IPS-15b (cell line): Measurements from ENCODE around the gene PCNT.
"Not testable (repeated sequence)": the region's sequence is repeated elsewhere in the genome, so short reads cannot be mapped to it uniquely, and the experiment has no call there.

ENCODE experiments used
- H3K27me3 ChIP-seq: one replicate; pipeline ENCODE4 v1.6.1; 2013; ENCODE audit warnings: low read length; ENCODE audit not compliant: control insufficient read depth, insufficient read depth
- H3K36me3 ChIP-seq: one replicate; pipeline ENCODE4 v1.6.1; 2013; ENCODE audit warnings: low read length; ENCODE audit not compliant: control insufficient read depth, insufficient read depth
- H3K4me1 ChIP-seq: one replicate; pipeline ENCODE4 v1.6.1; 2013; ENCODE audit warnings: mild to moderate bottlenecking, low read length; ENCODE audit not compliant: control insufficient read depth, insufficient read depth
- H3K4me3 ChIP-seq: one replicate; pipeline ENCODE4 v1.5.1; 2013; ENCODE audit warnings: low read depth, low read length
- H3K9ac ChIP-seq: one replicate; pipeline ENCODE4 v1.6.1; 2013; ENCODE audit warnings: low read depth, mild to moderate bottlenecking, low read length
- H3K9me3 ChIP-seq: one replicate; pipeline ENCODE4 v1.6.1; 2013; ENCODE audit warnings: mild to moderate bottlenecking, low read length; ENCODE audit not compliant: control insufficient read depth, insufficient read depth

Gene PCNT

DNA sequence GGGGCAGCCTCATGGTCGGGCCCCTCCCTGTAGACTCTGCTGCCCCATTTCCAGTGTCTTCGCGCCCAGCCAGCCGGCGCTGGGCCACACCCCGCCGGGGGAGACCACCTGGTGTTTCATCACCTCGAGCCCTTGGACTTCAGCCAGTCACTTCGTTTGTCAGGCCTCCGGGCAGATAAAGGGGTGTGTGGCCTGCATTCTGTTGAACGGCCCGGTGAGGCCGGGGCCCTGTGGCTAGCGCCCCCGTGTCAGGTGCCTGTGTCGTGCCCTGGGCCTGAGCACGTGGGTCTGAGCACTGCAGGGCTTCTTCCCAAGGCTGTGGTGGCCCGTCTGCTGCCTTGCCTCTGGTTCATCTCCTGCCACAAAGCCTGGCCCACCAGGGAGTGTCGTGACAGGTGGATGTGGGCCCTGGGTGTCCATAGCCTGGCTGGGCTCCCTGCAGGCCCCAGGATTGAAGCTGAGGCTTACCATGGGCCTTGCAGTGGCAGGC lies 69.5 kb downstream of the PCNT start:
- Histone ChIP-seq H3K9ac (no peak overlapping the region), H3K4me3 (no peak overlapping the region), H3K27me3 (no peaks in the 10 kb centered on the region), H3K36me3 (peaks cover 32% of the 10 kb centered on the region), H3K9me3 (no peaks in the 10 kb centered on the region), H3K4me1 (no peaks in the 10 kb centered on the region)

DNA sequence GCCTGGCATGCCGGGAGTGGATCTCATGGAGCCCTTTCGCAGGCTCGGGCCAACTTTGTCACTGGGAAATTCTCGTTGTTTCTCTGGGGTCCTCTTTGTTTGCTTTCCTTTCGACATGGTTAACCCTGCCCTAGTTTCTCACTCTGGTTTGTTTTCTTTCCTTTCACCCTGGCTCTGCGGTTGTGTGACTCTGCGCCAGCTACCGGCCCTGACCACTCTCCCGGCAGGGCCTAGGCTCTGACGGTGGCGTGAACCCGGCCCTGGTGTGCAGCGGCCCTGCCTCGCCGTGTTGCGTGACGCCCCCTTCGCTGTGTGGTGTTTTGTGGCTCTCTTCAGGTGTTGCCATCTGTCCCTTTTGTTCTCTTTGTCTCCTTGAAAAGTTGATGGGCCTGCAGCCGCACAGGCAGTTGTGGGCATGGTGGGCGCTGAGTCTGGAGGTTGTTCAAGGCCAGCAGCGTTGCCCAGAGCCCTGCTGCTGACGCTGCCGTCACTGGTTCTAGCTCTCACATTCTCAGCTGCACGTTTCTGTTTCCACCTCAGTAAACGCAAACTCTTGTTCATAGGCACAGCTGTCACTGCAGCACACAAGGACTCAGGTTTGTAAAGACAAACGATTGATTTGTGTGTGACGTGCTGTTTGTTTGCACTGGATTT lies 70.1 kb downstream of the PCNT start:
- Histone ChIP-seq H3K9ac (no peak overlapping the region), H3K36me3 (peaks cover 33% of the 10 kb centered on the region), H3K27me3 (no peaks in the 10 kb centered on the region), H3K4me1 (no peaks in the 10 kb centered on the region), H3K9me3 (no peaks in the 10 kb centered on the region), H3K4me3 (no peak overlapping the region)

DNA sequence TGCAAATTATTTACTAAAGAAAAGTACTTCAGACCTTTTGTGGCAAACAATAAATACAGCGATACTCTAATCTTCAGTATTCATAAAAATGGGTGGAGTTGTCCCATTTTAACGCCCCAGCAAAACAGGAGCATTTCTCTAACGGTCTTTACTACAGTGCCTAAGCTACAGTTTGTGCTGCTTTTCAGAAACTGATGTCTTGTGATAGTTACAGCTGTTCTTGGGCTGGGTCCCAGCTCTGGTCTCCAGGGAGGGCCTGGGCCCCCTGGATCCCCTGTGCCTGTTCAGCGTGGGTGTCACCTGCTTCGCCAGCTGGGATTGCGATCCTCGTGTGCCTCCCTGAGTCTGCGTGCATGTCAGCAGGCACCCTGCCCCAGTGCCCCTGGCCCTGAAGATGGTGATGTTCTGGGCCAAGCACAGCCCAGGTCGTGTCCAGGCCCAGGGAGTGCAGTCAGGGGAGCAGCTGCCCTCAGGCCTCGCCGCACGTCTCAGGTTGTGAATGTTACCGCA lies 70.7 kb downstream of the PCNT start:
- Histone ChIP-seq H3K36me3 (peaks cover 34% of the 10 kb centered on the region), H3K9ac (no peak overlapping the region)

DNA sequence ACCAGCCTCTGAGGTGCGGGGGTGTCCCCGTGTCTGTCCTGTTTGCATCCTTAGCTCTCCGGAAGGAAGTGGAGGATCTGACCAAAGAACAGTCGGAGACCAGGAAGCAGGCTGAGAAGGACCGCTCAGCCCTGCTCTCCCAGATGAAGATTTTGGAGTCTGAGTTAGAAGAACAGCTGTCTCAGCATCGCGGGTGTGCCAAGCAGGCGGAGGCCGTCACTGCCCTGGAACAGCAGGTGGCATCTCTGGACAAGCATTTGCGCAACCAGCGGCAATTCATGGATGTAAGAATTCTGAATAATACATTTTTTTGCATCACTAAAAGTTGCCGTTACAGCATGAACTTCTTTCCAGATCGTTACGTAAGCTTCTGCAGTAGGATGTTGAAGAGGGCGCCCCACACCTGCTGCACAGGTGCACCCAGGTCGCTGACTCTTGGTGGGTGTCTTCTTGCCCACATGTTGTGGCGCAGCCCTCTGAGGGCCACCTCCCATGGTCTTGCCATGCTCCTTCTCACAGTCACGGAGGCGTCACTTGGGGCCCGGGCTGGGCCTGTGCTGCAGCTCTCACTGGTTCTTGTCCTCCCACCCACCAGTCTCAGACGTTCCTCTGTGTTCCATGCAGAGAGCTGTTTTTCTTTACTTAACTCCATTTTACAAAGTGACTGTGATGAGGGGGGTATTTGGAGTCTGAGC lies 73.4 kb downstream of the PCNT start:
- Histone ChIP-seq H3K9me3 (no peaks in the 10 kb centered on the region), H3K4me1 (no peaks in the 10 kb centered on the region), H3K4me3 (no peak overlapping the region), H3K36me3 (peaks cover 39% of the 10 kb centered on the region), H3K27me3 (no peaks in the 10 kb centered on the region), H3K9ac (no peak overlapping the region)

More for the DNA sequence above, 70.7 kb downstream of the PCNT start:
- Histone ChIP-seq H3K4me3 (no peak overlapping the region), H3K27me3 (no peaks in the 10 kb centered on the region), H3K9me3 (no peaks in the 10 kb centered on the region), H3K4me1 (no peaks in the 10 kb centered on the region)

DNA sequence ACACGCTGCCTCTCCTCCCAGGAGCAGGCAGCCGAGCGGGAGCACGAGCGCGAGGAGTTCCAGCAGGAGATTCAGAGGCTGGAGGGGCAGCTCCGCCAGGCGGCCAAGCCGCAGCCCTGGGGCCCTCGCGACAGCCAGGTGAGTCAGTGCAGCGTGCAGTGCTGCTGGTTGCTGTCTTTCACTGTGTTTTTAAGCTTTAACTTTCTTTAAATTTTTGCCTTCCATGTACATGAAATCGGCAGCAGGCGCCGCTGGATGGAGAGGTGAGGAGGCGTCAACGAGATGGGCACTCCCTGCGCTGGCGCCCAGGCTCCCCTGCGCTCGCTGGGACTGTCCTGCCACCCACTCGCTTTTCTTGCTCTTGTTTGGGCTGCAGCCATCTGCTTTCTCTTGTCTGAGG lies 74.0 kb downstream of the PCNT start:
- Histone ChIP-seq H3K27me3 (no peaks in the 10 kb centered on the region), H3K36me3 (peaks cover 43% of the 10 kb centered on the region), H3K4me3 (no peak overlapping the region), H3K9ac (no peak overlapping the region), H3K4me1 (no peaks in the 10 kb centered on the region), H3K9me3 (no peaks in the 10 kb centered on the region)

DNA sequence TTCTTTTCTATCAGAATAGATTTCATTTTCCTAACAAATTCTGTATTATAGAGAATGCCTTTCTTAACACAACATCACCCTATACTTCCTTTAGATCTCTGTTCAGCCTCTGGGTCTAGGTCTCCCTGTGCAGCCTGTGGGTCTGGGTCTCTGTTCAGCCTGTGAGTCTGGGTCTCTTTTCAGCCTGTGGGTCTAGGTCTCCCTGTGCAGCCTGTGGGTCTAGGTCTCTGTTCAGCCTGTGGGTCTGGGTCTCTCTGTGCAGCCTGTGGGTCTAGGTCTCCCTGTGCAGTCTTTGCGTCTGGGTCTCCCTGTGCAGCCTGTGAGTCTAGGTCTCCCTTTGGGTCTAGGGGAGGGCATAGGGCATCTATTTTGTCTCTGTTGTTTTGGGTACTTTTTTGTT lies 75.2 kb downstream of the PCNT start:
- H3K9ac ChIP-seq: no peak overlapping the region
- H3K27me3 ChIP-seq: no peaks in the 10 kb centered on the region
- no peaks in the 10 kb centered on the region for H3K9me3 ChIP-seq
- H3K36me3 ChIP-seq: peaks cover 39% of the 10 kb centered on the region
- H3K4me3 ChIP-seq: no peak overlapping the region
- no peaks in the 10 kb centered on the region for H3K4me1 ChIP-seq

DNA sequence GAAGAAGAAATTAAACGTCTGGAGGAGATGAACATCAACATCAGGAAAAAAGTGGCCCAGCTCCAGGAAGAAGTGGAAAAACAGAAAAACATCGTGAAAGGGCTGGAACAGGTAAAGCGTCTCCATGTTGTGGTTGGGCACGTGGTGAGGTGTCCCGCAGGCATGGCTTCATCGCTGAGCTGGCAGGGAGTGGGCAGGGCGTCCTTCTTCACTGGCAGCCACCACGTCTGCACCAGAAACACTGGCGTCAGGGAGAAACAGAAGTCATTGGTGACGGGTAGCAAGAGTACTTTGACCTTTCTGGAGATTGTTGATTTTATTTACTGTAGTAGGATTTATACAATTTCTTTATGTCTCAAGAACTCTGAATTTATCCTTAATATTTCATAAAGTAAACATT lies 75.7 kb downstream of the PCNT start:
- Histone ChIP-seq H3K9ac (no peak overlapping the region), H3K4me1 (no peaks in the 10 kb centered on the region), H3K27me3 (no peaks in the 10 kb centered on the region), H3K9me3 (no peaks in the 10 kb centered on the region), H3K36me3 (peaks cover 37% of the 10 kb centered on the region), H3K4me3 (no peak overlapping the region)

DNA sequence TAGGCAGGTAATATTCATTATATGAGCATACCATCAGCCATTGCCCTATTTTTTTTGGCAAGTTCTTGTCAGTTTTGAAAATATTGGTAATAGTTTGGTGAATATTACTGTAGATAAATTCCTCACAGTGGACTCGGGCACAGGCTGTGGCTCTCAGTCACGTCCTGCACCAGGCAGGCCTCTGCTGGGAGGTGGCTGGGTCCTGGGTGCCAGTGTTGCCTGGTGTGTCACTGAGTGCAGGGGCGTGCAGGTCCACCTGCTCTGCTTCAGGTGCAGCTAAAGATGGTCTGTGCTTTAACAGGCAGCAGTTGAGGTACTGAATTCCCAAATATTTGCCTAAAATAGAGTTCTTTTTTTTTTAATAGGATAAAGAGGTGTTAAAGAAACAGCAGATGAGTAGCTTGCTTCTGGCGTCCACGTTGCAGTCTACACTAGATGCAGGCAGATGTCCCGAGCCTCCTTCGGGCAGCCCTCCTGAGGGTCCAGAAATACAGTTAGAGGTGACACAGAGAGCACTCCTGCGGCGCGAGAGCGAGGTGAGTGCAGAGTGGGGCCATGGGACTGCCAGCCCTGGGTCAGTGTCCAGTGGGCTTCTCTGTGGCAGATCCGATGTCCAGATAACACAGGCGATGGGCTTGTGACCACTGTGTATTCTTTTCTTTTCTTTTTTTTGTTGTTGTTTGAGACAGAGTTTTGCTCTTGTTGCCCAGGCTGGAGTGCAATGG lies 77.4 kb downstream of the PCNT start:
- peaks cover 37% of the 10 kb centered on the region for H3K36me3 ChIP-seq

DNA sequence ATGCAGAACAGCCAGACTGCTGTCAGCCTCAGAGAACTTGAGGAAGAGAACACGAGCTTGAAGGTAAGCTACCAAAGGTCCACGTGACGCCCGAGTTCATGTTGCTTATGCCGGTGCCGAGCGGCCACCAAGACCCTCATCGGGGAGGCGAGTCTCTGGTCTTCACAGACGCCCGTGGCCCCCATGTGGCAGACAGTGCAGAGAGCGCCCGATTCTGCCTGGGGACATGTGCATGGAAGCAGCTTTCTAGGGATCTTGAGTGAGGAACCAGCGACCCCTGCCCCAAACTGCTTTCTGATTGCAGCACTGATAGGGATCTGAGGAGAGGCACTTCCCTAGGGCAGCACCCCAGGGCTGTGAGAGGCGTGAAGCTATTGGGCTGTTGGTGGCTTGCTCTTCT lies 78.5 kb downstream of the PCNT start:
- Histone ChIP-seq H3K9ac (no peak overlapping the region), H3K36me3 (peaks cover 34% of the 10 kb centered on the region), H3K27me3 (no peaks in the 10 kb centered on the region), H3K4me3 (no peak overlapping the region), H3K4me1 (no peaks in the 10 kb centered on the region), H3K9me3 (no peaks in the 10 kb centered on the region)

More for the DNA sequence above, 77.4 kb downstream of the PCNT start:
- Histone ChIP-seq H3K27me3 (no peaks in the 10 kb centered on the region), H3K4me3 (no peak overlapping the region), H3K9me3 (no peaks in the 10 kb centered on the region), H3K4me1 (no peaks in the 10 kb centered on the region), H3K9ac (no peak overlapping the region)

DNA sequence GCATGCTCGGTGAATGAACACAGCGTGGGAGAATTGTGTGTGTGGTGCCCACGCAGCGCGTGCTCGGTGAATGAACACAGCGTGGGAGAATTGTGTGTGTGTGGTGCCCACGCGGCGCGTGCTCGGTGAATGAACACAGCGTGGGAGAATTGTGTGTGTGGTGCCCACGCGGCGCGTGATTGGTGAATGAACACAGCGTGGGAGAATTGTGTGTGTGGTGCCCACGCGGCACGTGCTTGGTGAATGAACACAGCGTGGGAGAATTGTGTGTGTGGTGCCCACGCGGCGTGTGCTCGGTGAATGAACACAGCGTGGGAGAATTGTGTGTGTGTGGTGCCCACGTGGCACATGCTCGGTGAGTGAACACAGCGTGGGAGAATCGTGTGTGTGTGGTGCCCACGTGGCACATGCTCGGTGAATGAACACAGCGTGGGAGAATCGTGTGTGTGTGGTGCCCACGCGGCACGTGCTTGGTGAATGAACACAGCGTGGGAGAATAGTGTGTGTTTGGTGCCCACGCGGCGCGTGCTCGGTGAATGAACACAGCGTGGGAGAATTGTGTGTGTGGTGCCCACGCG lies 79.4 kb downstream of the PCNT start:
- H3K27me3 ChIP-seq, H3K9ac ChIP-seq, H3K4me1 ChIP-seq, H3K9me3 ChIP-seq, H3K4me3 ChIP-seq: not testable (repeated sequence)
- peaks cover 25% of the 10 kb centered on the region for H3K36me3 ChIP-seq

DNA sequence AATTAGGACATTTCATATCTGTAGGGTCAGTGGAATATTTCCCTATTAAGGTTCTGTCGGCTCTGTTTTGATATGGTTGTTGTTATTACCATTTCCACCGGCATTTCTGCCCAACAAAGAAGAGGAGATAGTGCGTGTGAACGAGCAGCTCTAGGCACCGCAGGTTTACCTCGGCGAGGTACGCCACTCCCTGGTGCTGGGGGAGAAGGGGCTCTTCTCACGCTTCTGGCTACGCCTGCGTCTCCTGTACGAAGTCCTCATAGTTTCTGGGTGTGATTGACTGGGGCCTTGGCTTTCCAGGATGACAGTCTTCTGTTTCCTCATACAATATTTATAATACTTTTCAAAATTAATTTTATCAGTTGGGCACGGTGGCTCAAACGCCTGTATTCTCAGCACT lies 80.3 kb downstream of the PCNT start:
- H3K9me3 ChIP-seq: no peaks in the 10 kb centered on the region
- no peak overlapping the region for H3K9ac ChIP-seq
- peaks cover 23% of the 10 kb centered on the region for H3K36me3 ChIP-seq
- no peak overlapping the region for H3K4me3 ChIP-seq
- H3K4me1 ChIP-seq: no peaks in the 10 kb centered on the region
- H3K27me3 ChIP-seq: no peaks in the 10 kb centered on the region
